Erythroblast (primary cell): ENCODE measurements around the gene SPACA6.
A peak's percentile ranks its signal among the peaks of the same experiment; 100 is the strongest.

Experiments used
- DNase-seq, 2 experiments: peaks; one replicate each; lab custom pipeline; 2025; lab: John Stamatoyannopoulos, UW
- GATA1 ChIP-seq: IDR thresholded peaks from 2 replicates; pipeline ENCODE4 v1.6.1; 2011; ENCODE audit warnings: low read depth, mild to moderate bottlenecking, control low read depth, low read length, moderate library complexity
- POLR2A ChIP-seq: IDR thresholded peaks from 2 replicates; pipeline ENCODE4 v1.6.1; 2011; ENCODE audit warnings: mild to moderate bottlenecking, low read length

The SPACA6 gene

DNA sequence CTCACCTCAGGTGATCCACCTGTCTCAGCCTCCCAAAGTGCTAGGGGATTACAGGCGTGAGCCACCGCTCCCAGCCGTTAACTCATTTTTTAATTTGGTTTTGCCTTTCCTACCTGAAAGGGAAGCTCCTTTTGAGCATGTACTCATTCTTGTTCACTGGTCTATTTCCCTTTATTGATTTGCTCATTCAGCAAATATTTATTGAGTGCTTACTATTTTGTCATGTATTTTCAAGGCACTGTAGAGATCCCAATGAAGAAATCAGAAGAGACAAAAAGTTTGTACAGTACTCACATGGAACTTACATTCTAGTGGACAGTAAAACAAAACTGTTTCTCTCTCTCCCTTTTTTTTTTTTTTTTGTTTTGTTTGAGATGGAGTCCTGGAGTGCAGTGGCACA lies 13.8 kb downstream of the SPACA6 start:
- TF ChIP-seq GATA1 (no peak), POLR2A (no peak)
- DNase-seq, result no peak

DNA sequence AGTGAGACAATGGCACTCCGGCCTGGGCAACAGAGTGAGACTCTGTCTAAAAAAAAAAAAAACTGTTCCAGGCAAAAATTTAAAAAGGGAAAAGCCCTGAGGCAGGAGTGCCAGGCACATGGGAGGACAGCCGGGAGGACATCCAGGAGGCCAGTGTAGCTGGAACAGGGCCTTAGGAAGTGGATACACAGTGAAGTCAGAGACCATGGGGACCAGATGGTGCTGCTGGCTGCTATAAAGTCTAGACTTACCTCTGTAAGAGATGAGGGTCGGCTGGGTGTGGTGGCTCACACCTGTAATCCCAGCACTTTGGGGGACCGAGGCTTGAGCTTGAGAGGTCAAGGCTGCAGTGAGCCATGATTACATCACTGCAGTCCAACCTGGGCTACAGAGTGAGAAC lies 15.7 kb downstream of the SPACA6 start:
- no peak for TF ChIP-seq POLR2A
- TF ChIP-seq GATA1, result no peak
- DNase-seq, result no peak

DNA sequence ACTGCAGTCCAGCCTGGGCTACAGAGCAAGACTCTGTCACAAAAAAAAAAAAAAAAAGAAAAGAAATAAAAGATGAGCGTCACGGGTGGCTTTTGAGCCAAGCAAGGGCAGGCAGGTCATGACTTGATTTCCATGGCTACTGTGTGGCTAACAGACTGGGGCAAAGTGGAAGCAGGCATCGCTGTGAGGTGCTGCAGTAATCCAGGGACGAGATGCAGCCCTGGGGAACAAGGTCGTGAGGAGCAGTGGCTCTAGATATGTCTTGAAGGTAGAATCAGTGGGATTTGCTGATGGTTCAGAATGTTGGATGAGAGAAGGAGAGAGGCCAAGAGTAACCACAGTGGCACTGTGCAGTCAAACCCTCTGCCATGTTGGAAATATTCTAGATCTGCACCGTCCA lies 16.4 kb downstream of the SPACA6 start:
- TF ChIP-seq GATA1, result no peak
- no peak for TF ChIP-seq POLR2A
- DNase-seq, result no peak

DNA sequence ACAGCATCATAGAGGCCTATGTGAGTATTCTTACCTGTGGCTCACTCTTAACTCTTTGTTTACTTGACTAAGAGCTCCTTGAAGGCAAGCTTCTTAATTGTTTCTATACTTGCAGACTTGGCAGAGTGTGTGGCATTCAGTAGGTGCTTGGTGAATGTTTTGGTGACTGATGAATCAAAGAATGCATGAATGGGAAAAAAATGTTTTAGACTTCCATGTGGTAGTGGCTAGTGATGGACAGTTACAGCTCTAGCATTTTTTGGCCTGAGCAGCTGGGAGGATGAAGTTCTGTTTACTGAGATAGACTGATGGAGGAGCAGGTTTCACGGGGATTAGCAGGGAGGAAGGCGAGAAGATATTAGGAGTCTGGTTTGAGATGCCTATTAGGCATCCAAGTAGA lies 17.0 kb downstream of the SPACA6 start:
- DNase-seq, result no peak
- TF ChIP-seq GATA1, result no peak
- no peak for TF ChIP-seq POLR2A

DNA sequence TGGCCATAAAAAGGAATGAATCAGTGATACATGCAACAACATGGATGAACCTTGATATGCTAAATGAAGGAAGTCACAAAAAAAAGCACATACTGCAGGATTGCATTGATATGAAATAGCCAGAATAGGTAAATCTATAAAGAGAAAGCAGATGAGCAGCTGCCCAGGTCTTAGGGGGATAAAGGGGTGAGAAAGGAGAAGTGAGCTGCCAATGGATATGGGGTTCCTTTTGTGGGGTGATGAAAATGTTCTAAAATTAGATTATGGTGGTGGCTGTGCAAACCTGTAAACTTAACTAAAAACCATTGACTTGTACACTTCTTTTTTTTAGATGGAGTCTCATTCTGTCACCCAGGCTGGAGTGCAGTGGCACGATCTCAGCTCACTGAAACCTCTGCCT lies 18.6 kb downstream of the SPACA6 start:
- no peak for DNase-seq

DNA sequence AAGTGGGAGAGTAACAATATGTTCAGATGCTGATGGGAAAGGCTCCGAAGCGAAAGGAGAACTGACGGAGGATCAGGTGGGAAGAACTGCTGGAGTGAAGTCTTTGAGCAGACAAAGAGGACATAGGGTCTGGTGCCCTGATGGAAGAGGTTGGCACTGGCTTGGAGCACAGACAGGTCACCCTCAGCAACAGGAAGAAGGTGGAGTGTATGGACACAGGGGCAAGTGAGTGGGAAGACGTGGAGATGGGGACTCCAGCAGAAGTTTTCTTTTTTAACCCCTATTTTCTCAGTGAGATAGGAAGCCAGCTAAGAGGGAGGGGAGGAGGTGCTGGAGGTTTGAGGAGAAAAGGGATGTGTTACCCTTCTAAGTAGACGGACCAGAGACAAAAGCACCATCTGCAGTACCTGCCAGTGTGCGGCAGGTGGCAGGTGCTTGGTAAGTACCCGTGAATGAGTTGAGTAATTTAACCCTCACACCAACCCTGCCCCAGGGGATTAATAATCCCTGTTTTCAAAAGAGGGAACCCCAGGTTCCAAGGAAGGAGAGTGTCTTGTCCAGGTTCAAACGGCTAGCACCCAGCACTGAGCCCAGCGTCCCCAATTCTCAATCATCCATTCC lies 19.4 kb downstream of the SPACA6 start:
- DNase-seq, result peak; percentile 31 to 34
- TF ChIP-seq POLR2A (no peak), GATA1 (no peak)

More for the DNA sequence above, 18.6 kb downstream of the SPACA6 start:
- no peak for TF ChIP-seq POLR2A
- no peak for TF ChIP-seq GATA1

DNA sequence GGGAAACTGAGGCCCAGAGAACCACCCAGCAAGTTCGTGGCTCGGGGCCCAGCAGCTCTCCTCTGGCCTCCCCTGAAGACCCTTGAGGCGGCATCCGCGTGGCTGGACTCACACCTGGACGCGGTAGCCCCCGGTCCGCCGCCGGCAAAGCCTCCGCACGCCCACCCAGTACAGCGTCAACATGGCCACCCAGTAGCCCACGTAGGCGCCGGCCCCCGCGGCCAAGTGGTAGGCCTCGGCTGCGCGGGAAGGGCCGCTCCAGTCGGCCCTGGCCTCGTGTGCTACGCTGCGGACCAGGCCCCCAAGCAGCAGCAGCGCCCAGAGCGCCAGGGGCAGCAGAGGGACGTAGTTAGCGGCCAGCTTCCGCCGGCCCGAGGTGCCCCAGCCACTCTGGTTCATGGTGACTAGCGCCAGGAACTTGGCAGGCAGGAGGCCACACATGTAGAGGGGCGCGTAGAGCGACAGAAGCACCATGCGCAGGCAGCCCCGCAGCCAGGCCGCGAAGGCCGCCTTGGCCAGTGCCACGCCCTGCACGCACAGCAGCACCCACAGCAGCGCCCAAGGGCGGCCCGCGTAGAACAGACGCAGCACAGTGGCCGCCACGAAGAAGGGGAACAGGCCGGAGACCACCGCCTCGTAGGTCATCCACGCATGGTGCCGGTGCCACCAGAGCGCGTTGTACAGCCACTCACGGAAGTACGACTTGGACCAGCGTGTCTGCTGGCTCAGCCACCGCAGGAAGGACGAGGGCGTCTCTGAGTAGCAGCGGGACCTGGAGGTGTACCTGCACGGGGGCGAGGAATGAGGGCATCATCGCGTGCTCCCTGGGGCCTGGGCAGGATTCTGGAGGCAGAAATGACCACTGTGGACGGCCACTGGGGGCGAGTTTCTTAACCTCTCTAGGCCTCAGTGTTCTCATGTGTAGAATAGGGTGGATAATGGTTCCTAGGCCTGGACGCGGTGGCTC lies 20.5 kb downstream of the SPACA6 start:
- TF ChIP-seq POLR2A, result no peak
- no peak for TF ChIP-seq GATA1
- DNase-seq, result no peak

DNA sequence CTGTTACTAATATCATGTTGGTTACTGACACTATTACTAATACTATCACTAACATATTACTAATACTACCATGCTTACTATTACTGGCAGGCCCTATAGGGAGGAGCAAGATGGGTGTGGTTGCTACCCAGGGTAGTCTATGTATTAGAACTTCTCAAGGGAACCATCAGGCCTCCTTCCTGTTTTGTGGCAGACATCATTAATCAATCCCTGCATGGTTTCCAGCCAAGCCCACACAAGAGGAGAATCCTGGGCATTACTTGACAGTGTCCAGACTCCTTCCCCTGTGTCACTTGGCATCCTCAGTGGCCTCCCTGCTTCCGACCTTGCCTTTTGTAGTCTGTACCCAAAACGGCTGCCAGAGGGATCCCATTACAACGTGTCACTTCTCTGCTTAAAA lies 21.7 kb downstream of the SPACA6 start:
- TF ChIP-seq GATA1 (no peak), POLR2A (no peak)
- no peak for DNase-seq

DNA sequence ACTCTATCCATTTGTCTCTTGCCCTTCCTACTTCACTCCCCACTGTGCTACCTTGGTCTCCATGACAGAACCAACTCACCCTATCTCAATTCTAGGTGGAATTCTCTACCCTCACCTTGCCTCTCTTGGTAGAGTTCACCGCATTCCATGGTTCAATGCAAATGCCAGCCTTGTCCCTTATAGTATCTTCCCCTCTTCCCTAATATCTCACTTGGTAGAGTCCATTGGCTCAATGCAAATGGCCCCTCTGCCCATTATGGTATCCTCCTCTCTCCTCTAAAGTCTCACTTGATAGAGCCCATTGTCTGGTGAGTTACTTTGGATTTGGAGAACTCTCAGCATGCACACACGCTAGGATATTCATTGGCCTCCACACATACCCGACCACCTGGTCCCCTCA lies 22.7 kb downstream of the SPACA6 start:
- no peak for TF ChIP-seq GATA1
- TF ChIP-seq POLR2A, result no peak
- no peak for DNase-seq

DNA sequence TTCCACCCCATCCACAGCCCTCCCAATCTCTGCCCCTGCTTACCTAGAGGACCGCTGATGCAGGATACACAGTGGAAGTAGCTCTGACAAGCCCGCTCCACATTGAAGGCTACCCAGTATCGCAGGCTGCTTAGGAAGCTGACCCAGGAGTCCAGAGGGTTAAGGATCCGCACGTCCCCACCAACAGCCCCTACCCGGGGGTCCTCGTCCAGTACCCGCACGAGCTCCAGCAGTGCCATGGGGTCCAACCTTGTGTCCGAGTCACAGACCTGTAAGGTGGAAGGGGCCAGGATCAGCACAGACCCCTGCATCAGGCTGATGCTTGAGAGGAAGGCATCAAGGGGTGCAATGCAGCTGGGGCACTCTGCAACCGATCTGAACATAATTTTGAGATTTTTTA lies 23.8 kb downstream of the SPACA6 start:
- no peak for DNase-seq
- no peak for TF ChIP-seq GATA1
- TF ChIP-seq POLR2A, result no peak

DNA sequence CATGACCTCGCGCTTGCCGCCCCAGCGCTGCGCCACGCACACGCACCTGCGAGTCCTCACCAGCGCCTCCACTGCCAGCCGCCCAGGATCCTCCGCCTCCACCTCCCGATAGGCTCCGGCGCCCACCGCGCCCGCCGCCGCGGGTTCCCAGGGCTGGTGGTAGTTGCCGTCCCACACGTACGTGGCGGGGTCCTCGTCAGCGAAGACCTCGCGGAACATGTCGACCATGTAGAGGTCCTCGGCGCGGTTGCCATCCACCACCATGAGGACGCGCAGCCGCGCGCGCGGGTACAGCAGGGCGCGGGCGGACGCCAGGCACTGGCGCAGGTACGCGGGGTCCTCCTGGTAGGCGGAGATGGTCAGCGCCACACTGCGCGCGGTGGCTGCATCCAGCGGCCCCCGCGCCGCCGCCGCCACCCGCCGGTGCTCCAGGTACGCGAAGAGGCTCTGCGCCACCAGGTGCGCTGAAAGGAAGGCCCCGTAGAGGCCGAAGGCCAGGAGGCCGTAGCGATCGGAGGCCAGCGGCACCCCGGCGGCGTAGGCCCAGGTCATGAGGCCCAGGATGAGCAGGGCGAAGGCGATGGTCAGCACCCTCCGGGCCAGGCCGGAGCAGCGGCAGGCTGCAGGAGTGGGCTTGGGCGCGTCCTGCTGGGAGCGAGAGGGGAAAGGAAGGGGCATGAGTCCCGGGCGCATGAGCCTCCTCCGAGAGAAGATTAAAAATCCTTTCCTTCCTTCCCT lies 26.3 kb downstream of the SPACA6 start:
- DNase-seq, result no peak
- no peak for TF ChIP-seq GATA1
- TF ChIP-seq POLR2A, result no peak

DNA sequence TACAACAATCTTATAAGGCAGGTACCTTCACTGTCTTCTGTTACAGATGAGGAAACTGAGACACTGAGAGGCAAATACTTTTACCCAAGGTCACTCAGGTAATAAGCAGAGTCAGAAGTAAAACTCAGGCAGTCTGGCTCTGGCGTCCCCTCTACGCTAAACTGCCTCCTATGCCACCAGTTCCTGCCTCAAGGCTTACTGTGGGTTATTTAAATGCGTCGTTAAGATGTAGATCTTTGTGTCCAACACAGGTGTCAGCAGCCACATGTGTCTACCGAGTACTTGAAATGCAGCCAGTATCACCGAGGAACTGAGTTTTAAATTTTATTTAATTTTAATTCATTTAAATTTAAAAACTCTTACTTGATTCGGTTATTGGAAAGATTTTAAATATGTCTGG lies 28.8 kb downstream of the SPACA6 start:
- TF ChIP-seq GATA1, result no peak
- TF ChIP-seq POLR2A, result no peak
- no peak for DNase-seq

DNA sequence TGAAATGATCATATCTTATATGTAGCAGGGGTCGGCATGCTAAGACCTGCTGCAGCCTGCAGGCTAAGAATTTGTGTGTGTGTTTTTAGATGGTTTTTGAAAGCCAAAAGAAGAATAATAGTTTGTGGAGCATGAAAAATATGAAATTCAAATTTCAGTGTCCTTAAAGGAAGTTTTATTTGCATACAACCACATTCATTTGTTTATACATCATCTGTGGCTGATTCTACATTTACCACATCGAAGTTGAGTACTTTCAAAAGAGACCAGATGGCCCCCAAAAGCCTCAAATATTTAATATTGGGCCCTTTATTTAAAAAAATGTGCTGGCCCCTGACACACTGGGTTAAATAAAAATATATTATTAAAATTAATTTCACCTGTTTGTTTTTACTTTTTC lies 29.4 kb downstream of the SPACA6 start:
- DNase-seq, result no peak
- no peak for TF ChIP-seq POLR2A
- no peak for TF ChIP-seq GATA1

DNA sequence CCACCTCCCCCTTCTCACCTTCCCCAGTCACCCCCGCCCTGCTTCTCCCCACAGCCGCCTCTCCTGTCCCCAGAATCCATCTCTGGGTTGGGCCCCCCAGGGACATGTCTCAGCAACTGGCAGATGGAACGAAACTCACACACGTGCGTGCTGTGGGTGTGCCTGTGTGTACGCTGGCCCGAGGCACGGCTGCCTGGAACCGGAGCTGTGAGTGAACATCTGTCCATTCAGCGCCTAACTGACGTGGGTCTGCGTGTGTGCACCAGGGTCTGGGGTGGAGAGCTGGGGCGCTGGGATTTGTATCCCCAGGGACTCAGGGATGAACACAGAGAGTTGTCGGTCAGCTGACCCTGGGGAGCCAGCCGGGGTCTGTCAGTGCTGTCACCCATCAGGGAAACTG lies 31.4 kb downstream of the SPACA6 start:
- no peak for DNase-seq
- TF ChIP-seq POLR2A (no peak), GATA1 (no peak)
